ENCODE results near the gene RAB32.
"Not testable (repeated sequence)": the region's sequence is repeated elsewhere in the genome, so short reads cannot be mapped to it uniquely, and the experiment has no call there.

Gene RAB32

GRCh38 chr6:146543211-146543939 is at the start of gene RAB32:
Gene RAB32, plus strand, starts transcription at chr6:146543833. Its CDS starts 39 bp downstream, at chr6:146543872.
- DNase-seq: peak; percentile 91

- no peak for DNase-seq
Observed at GRCh38 chr6:146498309-146498708, 45.3 kb upstream of the RAB32 start.

GRCh38 chr6:146503096-146503495 is 40.5 kb upstream of the RAB32 start:
- DNase-seq: no peak

- no peak for DNase-seq
Observed at GRCh38 chr6:146515212-146515611, 28.4 kb upstream of the RAB32 start.

- DNase-seq: no peak
Observed at GRCh38 chr6:146526192-146526591, 17.4 kb upstream of the RAB32 start.

GRCh38 chr6:146532702-146533101 is 10.9 kb upstream of the RAB32 start:
- DNase-seq: no peak

- DNase-seq: no peak
Observed at GRCh38 chr6:146542881-146543210, 787 bp upstream of the RAB32 start.

- DNase-seq: peak; percentile 77
Observed at GRCh38 chr6:146543940-146544615, 445 bp downstream of the RAB32 start.

- DNase-seq: no peak
Observed at GRCh38 chr6:146544616-146545182, 1.1 kb downstream of the RAB32 start.

GRCh38 chr6:146545581-146545980 is 1.9 kb downstream of the RAB32 start:
- DNase-seq: no peak

GRCh38 chr6:146546443-146547043 is 2.9 kb downstream of the RAB32 start:
- no peak for DNase-seq

- DNase-seq: no peak
Observed at GRCh38 chr6:146547889-146548288, 4.3 kb downstream of the RAB32 start.

GRCh38 chr6:146548898-146549374 is 5.3 kb downstream of the RAB32 start:
- DNase-seq: no peak

- DNase-seq: no peak
Observed at GRCh38 chr6:146550911-146551310, 7.3 kb downstream of the RAB32 start.

- DNase-seq: no peak
Observed at GRCh38 chr6:146551545-146551944, 7.9 kb downstream of the RAB32 start.

GRCh38 chr6:146553377-146554135 is 9.9 kb downstream of the RAB32 start:
- DNase-seq: no peak

- DNase-seq: no peak
Observed at GRCh38 chr6:146560607-146561006, 17.0 kb downstream of the RAB32 start.

GRCh38 chr6:146566661-146567060 is 23.0 kb downstream of the RAB32 start:
- DNase-seq: not testable (repeated sequence)

- DNase-seq: not testable (repeated sequence)
Observed at GRCh38 chr6:146568619-146569018, 25.0 kb downstream of the RAB32 start.

- DNase-seq: no peak
Observed at GRCh38 chr6:146574211-146574610, 30.6 kb downstream of the RAB32 start.

- DNase-seq: no peak
Observed at GRCh38 chr6:146578054-146578453, 34.4 kb downstream of the RAB32 start.

GRCh38 chr6:146581968-146582367 is 38.3 kb downstream of the RAB32 start:
- DNase-seq: no peak

GRCh38 chr6:146582857-146583256 is 39.2 kb downstream of the RAB32 start:
- DNase-seq: no peak
